ENCODE data around the gene IFT25. TPM values are rescaled to one million over a fixed set of nuclear protein-coding genes. Genes with fewer than 3 reads are reported as not detected.

IFT25 gene
- total RNA-seq, 6 experiments from 2014 or later: 11.7 to 19.3 (median 12.9) TPM

- TF ChIP-seq POLR2A (IDR thresholded peaks at IDR 0.05): no peak
- no peak for TF ChIP-seq CTCF (IDR thresholded peaks at IDR 0.05)
- no peaks in the 10 kb centered on the region for H3K9me3 ChIP-seq
- H3K27ac ChIP-seq: no peak overlapping the region
- H3K4me3 ChIP-seq: no peak overlapping the region
- DNase-seq (no peak), ATAC-seq (no peak)
- no peaks in the 10 kb centered on the region for H3K36me3 ChIP-seq
- H3K27me3 ChIP-seq: no peaks in the 10 kb centered on the region
- 100% methylated on average over 10 of the region's 14 CpGs for WGBS (ENCODE audit: insufficient coverage, low coverage, low lambda C conversion rate, missing lambda C conversion rate)
- intact Hi-C loops (cut with DNase I): no loop called here
- H3K4me1 ChIP-seq: peaks cover 0 to 25% (median 0%) of the 10 kb centered on the region in 4 donors
These were observed 1.9 kb downstream of the IFT25 start for GRCh38 chr1:53943490-53944043.

DNA sequence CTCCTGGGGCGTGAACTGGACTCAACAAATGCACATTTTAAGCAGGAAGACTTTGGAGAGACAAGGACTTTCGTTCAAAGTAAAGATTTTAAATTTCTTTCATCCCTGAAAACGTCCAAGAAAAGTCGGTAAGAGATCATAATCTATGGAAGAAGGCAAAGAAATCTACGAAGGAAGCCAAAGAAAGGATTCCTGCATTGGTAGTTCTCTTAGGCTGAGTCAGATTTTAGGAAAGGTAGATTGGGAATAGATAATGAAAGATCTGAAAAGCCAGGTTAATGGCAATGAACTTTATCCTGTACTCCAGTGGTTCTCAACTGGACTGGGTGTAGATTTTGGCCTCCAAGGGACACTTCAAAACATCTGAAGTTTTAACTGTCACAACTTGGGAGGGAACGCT, 2.4 kb downstream of the IFT25 start:
- ATAC-seq (no peak), DNase-seq (no peak)
- Histone ChIP-seq H3K9me3 (no peaks in the 10 kb centered on the region), H3K27me3 (no peaks in the 10 kb centered on the region), H3K36me3 (no peaks in the 10 kb centered on the region), H3K4me1 (peaks cover 0 to 25% (median 0%) of the 10 kb centered on the region in 4 donors), H3K4me3 (no peak overlapping the region), H3K27ac (no peak overlapping the region)
- WGBS (ENCODE audit: insufficient coverage, low coverage, low lambda C conversion rate, missing lambda C conversion rate): 89% methylated on average over 6 of the region's 6 CpGs
- intact Hi-C loops (cut with DNase I): no loop called here
- TF ChIP-seq CTCF (IDR thresholded peaks at IDR 0.05) (no peak), POLR2A (IDR thresholded peaks at IDR 0.05) (no peak)

GRCh38 chr1:53942127-53942957, 3.2 kb downstream of the IFT25 start:
- H3K36me3 ChIP-seq: no peaks in the 10 kb centered on the region
- no peaks in the 10 kb centered on the region for H3K9me3 ChIP-seq
- no peak overlapping the region for H3K4me3 ChIP-seq
- H3K4me1 ChIP-seq: peaks cover 0 to 17% (median 0%) of the 10 kb centered on the region in 4 donors
- WGBS (ENCODE audit: insufficient coverage, low coverage, low lambda C conversion rate, missing lambda C conversion rate): 85% methylated on average over 7 of the region's 7 CpGs
- H3K27me3 ChIP-seq: no peaks in the 10 kb centered on the region
- DNase-seq: no peak
- TF ChIP-seq POLR2A (IDR thresholded peaks at IDR 0.05) (no peak), CTCF (IDR thresholded peaks at IDR 0.05) (no peak)
- ATAC-seq: no peak
- H3K27ac ChIP-seq: no peak overlapping the region
- intact Hi-C loops (cut with DNase I): no loop called here

DNA sequence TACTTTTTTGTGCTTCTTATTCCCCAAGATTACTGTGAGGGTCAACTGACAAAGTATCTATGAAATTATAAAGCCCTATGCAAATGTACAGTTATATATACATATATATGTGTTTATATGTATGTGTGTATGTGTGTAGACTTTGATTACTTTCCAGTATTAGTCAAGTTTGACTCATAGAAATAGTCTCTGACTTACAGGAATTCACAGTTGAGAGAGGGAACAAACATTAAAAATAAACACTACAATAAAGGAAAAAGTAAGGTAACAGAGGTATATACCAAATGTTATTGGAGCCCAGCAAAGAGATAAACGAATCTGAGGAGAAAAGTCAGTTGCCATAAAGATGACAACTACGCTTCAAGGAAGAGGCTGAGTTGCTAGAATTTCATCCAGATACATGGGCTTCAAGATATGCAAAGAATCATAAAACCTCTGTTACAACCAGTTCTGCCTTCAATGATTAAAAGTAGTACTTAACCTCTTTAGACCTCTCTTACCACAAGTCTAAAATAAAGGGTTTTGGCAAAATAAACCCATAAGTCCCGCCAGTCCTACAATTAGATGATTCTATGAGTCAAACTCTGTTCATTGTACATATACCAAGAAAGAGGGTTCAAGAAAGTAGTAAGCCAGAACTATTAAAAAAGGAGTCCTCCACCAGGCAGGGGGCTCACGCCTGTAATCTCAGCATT, 7.2 kb downstream of the IFT25 start:
- Histone ChIP-seq H3K36me3 (no peaks in the 10 kb centered on the region), H3K27ac (no peak overlapping the region), H3K27me3 (no peaks in the 10 kb centered on the region), H3K9me3 (no peaks in the 10 kb centered on the region), H3K4me3 (no peak overlapping the region), H3K4me1 (no peaks in the 10 kb centered on the region)
- no peak for DNase-seq
- intact Hi-C loops (cut with DNase I): no loop called here
- no peak for TF ChIP-seq POLR2A (IDR thresholded peaks at IDR 0.05)
- no peak for TF ChIP-seq CTCF (IDR thresholded peaks at IDR 0.05)
- ATAC-seq: no peak
- WGBS (ENCODE audit: insufficient coverage, low coverage, low lambda C conversion rate, missing lambda C conversion rate): 93% methylated on average over 4 of the region's 4 CpGs
